Suprapubic skin (tissue), 4 donors: ENCODE data around the gene SFR1. TPM values are rescaled to one million over a fixed set of nuclear protein-coding genes. Genes with fewer than 3 reads are reported as not detected.

Experiments used
- DNase-seq, 2 donors: peaks; one replicate each; pipeline ENCODE4 v3.0.0-alpha.2; 2019; ENCODE audit warnings: low spot score in 2 of 2
- H3K27ac ChIP-seq: fragments of 200-600 bp; sonication (generic); one replicate; pipeline ENCODE4 v1.5.1; 2019
- H3K27me3 ChIP-seq: fragments of 200-600 bp; sonication (generic); one replicate; pipeline ENCODE4 v1.5.1; 2019
- H3K36me3 ChIP-seq: fragments of 200-600 bp; sonication (generic); one replicate; pipeline ENCODE4 v1.5.1; 2019
- H3K4me1 ChIP-seq: fragments of 200-600 bp; sonication (generic); one replicate; pipeline ENCODE4 v1.5.1; 2019
- H3K4me3 ChIP-seq: fragments of 200-600 bp; sonication (generic); one replicate; pipeline ENCODE4 v1.5.1; 2019; ENCODE audit warnings: mild to moderate bottlenecking
- H3K9me3 ChIP-seq: fragments of 200-600 bp; sonication (generic); one replicate; pipeline ENCODE4 v1.5.1; 2019
- CTCF ChIP-seq, 2 donors: fragments of 200-600 bp in 1 of 2; fragments of 450-650 bp in 1 of 2; sonication (generic) in 1 of 2; IDR thresholded peaks; one replicate each; pipeline ENCODE4 v1.5.1; 2016 to 2019; ENCODE audit warnings: antibody characterized with exemption in 2 of 2, mild to moderate bottlenecking in 1 of 2, moderate library complexity in 1 of 2
- EP300 ChIP-seq: sonication (generic); formaldehyde crosslinking; IDR thresholded peaks from one replicate; pipeline ENCODE4 v1.6.1; 2017; ENCODE audit warnings: antibody characterized with exemption
- POLR2A ChIP-seq, 2 donors: fragments of 450-650 bp; IDR thresholded peaks; one replicate each; pipeline ENCODE4 v1.6.1; 2017; ENCODE audit warnings: antibody characterized with exemption in 2 of 2, mild to moderate bottlenecking in 2 of 2, moderate library complexity in 2 of 2
- POLR2AphosphoS5 ChIP-seq, 3 donors: sonication (generic); formaldehyde crosslinking; IDR thresholded peaks; one replicate each; pipeline ENCODE4 v1.6.1; 2017; ENCODE audit warnings: antibody characterized with exemption in 3 of 3
- WGBS: methylation state at CpG from one replicate; pipeline ENCODE4 v1.1.5; 2018; 5-methylcytosine and 5-hydroxymethylcytosine counted together
- total RNA-seq, 4 donors: library from RNA; depleted of rRNA; stranded (reverse); fragments of >200 nt; gene quantifications; one replicate each; pipeline ENCODE4 v1.1.0, GENCODE V29; 2016

The SFR1 gene
- total RNA-seq, 4 donors from 2014 or later = 4.6 to 10.8 (median 5.6) TPM

DNA sequence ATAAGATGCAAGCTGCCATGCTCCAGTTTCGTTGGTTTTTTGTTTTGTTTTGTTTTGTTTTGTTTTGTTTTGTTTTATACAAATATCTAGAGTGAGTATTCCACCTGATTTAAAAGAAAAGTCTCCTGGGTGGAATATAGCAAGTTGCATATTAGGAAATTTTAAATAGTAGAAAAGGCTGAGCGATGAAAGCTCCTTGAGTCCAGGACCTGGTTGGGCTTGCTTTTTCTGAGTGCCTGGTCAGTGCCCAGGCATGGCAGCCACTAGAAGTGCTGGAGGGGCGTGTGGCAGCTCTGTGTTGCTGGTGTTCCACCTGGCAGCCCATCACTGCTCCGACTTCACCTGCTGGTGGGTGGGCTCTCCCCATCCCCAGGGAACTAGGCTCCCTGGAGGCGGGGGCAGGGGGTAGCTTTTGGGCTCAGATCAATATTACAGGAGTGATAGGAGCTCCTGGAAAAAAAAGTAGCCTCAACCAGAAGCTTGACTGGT is 44.3 kb upstream of the SFR1 start:
- Histone ChIP-seq H3K9me3 (no peaks in the 10 kb centered on the region), H3K4me3 (no peak overlapping the region), H3K4me1 (peaks cover 40% of the 10 kb centered on the region), H3K27me3 (no peaks in the 10 kb centered on the region), H3K36me3 (peaks cover 5% of the 10 kb centered on the region), H3K27ac (peak overlapping the region; percentile 20)
- WGBS = 76% methylated on average over 5 of the region's 5 CpGs
- TF ChIP-seq POLR2AphosphoS5 (IDR thresholded peaks at IDR 0.05) (no peak), POLR2A (IDR thresholded peaks at IDR 0.05) (no peak), CTCF (IDR thresholded peaks at IDR 0.05) (no peak), EP300 (no peak)
- DNase-seq = no peak

DNA sequence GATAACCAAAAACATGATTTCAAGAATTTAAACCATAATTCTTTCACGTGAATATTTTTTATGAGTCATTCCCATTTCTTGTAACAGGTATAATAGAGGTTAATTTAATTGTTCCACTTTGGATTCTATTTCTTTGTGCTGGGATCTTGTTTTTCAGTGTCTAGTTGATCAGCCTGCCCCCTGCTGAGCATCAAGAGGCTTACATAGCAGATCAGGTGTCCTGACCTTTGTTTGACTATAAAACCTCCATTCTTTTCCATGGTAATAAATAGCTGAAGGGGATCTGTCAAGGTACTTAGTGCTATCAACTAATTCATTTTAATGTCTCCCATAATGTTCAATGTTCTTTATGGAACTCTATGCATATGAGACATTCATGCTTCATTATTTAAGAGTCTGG is 41.2 kb upstream of the SFR1 start:
- no peak for TF ChIP-seq POLR2A (IDR thresholded peaks at IDR 0.05)
- no peak for TF ChIP-seq POLR2AphosphoS5 (IDR thresholded peaks at IDR 0.05)
- TF ChIP-seq EP300 = no peak
- TF ChIP-seq CTCF (IDR thresholded peaks at IDR 0.05) = peak in 1 of 2 donors; percentile 21
- Histone ChIP-seq H3K9me3 (no peaks in the 10 kb centered on the region), H3K36me3 (no peaks in the 10 kb centered on the region), H3K4me3 (peak overlapping the region; percentile 39), H3K27ac (peak overlapping the region; percentile 67), H3K27me3 (no peaks in the 10 kb centered on the region), H3K4me1 (peaks cover 40% of the 10 kb centered on the region)
- no peak for DNase-seq
- 33% methylated on average over 1 of the region's 1 CpG for WGBS

- 43% methylated on average over 5 of the region's 5 CpGs for WGBS
- peak overlapping the region; percentile 39 for H3K4me3 ChIP-seq
Measured at GRCh38 chr10:104081998-104082397, 40.0 kb upstream of the SFR1 start.

DNA sequence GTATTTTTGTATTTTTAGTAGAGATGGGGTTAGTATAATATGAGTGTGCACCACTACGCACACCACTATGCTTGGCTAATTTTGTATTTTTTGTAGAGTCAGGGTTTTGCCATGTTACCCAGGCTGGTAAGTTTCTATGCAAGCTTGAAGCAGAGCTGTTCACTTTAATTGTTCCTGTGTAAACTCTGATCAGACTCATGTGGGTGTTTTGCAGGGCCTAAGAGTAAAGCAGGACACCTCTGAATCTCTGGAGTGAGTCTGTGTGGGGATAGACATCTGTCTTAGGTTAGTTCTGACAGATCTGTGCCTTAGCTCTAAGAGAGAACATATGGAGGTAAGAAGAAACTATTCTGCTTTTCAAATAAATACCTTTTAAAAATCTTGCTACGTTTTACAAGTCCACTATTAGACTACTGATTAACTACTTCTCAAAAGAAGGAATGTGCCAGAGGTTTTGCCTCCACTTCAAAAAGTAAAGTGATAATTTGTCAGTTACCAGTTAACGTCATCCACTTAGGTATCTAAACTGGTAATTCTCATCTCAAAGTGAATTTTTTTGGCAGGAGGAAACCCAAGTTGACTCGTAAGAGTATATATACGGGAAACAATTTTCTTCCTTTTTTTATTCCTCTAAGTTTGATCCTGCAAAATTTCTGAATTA is 37.4 kb upstream of the SFR1 start:
- WGBS = 45% methylated on average over 5 of the region's 5 CpGs
- H3K27ac ChIP-seq = peak overlapping the region; percentile 76
- peak overlapping the region; percentile 39 for H3K4me3 ChIP-seq

More at GRCh38 chr10:104081998-104082397, 40.0 kb upstream of the SFR1 start:
- H3K4me1 ChIP-seq = peaks cover 39% of the 10 kb centered on the region
- H3K36me3 ChIP-seq = no peaks in the 10 kb centered on the region
- peak overlapping the region; percentile 76 for H3K27ac ChIP-seq
- H3K27me3 ChIP-seq = no peaks in the 10 kb centered on the region
- TF ChIP-seq POLR2A (IDR thresholded peaks at IDR 0.05) (no peak), EP300 (no peak), CTCF (IDR thresholded peaks at IDR 0.05) (no peak), POLR2AphosphoS5 (IDR thresholded peaks at IDR 0.05) (no peak)
- no peaks in the 10 kb centered on the region for H3K9me3 ChIP-seq
- no peak for DNase-seq

More for the DNA sequence above, 37.4 kb upstream of the SFR1 start:
- Histone ChIP-seq H3K4me1 (peaks cover 15% of the 10 kb centered on the region), H3K9me3 (no peaks in the 10 kb centered on the region), H3K36me3 (no peaks in the 10 kb centered on the region), H3K27me3 (no peaks in the 10 kb centered on the region)
- no peak for TF ChIP-seq CTCF (IDR thresholded peaks at IDR 0.05)
- TF ChIP-seq EP300 = no peak
- TF ChIP-seq POLR2AphosphoS5 (IDR thresholded peaks at IDR 0.05) = no peak
- no peak for TF ChIP-seq POLR2A (IDR thresholded peaks at IDR 0.05)
- DNase-seq = no peak
